ENCODE results near the gene LRP8. TPM values are rescaled to one million over a fixed set of nuclear protein-coding genes. Genes with fewer than 3 reads are reported as not detected.

Gene LRP8
- total and polyA plus RNA-seq, 2 of the 13 experiments (the other 11 are each of a cell fraction or from before 2014, with no cell fraction given) = 17.3 to 17.4 TPM

GRCh38 chr1:53238197-53239155 is 89.4 kb downstream of the LRP8 start, which contains the start of gene MAGOH (continued):
- peak; percentile 60; the same call in 1 of the 2 replicates for TF ChIP-seq ZNF609 (CRISPR knock-in tag; IDR thresholded peaks at IDR 0.05; ENCODE audit: borderline replicate concordance)
- TF ChIP-seq ZFP36L2 (CRISPR knock-in tag; IDR thresholded peaks at IDR 0.05) = no peak
- peak; percentile 64; the same call in 1 of the 2 replicates for TF ChIP-seq ZNF746 (CRISPR knock-in tag; IDR thresholded peaks at IDR 0.05)
- TF ChIP-seq, protein P1, sequence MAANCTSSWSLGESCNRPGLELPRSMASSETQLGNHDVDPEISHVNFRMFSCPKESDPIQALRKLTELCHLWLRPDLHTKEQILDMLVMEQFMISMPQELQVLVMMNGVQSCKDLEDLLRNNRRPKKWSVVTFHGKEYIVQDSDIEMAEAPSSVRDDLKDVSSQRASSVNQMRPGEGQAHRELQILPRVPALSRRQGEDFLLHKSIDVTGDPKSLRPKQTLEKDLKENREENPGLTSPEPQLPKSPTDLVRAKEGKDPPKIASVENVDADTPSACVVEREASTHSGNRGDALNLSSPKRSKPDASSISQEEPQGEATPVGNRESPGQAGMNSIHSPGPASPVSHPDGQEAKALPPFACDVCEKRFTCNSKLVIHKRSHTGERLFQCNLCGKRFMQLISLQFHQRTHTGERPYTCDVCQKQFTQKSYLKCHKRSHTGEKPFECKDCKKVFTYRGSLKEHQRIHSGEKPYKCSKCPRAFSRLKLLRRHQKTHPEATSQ (CRISPR knock-in tag; IDR thresholded peaks at IDR 0.05; ENCODE audit: borderline replicate concordance) = 0 out of 2 replicates have a peak, but pooled peaks have one; percentile 42
- TF ChIP-seq FOXP1 (IDR thresholded peaks at IDR 0.05) = no peak
- TF ChIP-seq FOXP1 (CRISPR knock-in tag; IDR thresholded peaks at IDR 0.05) = peak; percentile 66
- no peak for TF ChIP-seq EED (CRISPR knock-in tag; IDR thresholded peaks at IDR 0.05)
- peak; percentile 82; the same call in 1 of the 2 replicates for TF ChIP-seq ZNF788 (CRISPR knock-in tag; IDR thresholded peaks at IDR 0.05; ENCODE audit: borderline replicate concordance)
- no peak for TF ChIP-seq NFKBIZ (CRISPR knock-in tag; IDR thresholded peaks at IDR 0.05)
- no peak for TF ChIP-seq CHD2 (IDR thresholded peaks at IDR 0.05; ENCODE audit: low read depth, low read length)
- peak; percentile 90 for TF ChIP-seq CCDC6 (CRISPR knock-in tag; IDR thresholded peaks at IDR 0.05)
- TF ChIP-seq ZZZ3 (CRISPR knock-in tag; IDR thresholded peaks at IDR 0.05; ENCODE audit: borderline replicate concordance) = peak; percentile 93
- TF ChIP-seq ZNF777 (CRISPR knock-in tag; IDR thresholded peaks at IDR 0.05) = 0 out of 2 replicates have a peak, but pooled peaks have one; percentile 26
- TF ChIP-seq ZNF441 (CRISPR knock-in tag; IDR thresholded peaks at IDR 0.05; ENCODE audit: borderline replicate concordance) = peak; percentile 85
- no peak for TF ChIP-seq ZNF775 (CRISPR knock-in tag; IDR thresholded peaks at IDR 0.05; ENCODE audit: borderline replicate concordance)
- peak; percentile 94 for TF ChIP-seq KMT2A (CRISPR knock-in tag; IDR thresholded peaks at IDR 0.05)
- TF ChIP-seq TRIM24 (CRISPR knock-in tag; IDR thresholded peaks at IDR 0.05) = no peak
- TF ChIP-seq SIX4 (CRISPR knock-in tag; IDR thresholded peaks at IDR 0.05) = peak; percentile 53; the same call in 1 of the 2 replicates
- TF ChIP-seq SOX6 (IDR thresholded peaks at IDR 0.05) = no peak
- TF ChIP-seq SOX6 (CRISPR knock-in tag; IDR thresholded peaks at IDR 0.05) = peak; percentile 76
- no peak for TF ChIP-seq CENPT (CRISPR knock-in tag; IDR thresholded peaks at IDR 0.05; ENCODE audit: low read depth)
- no peak for TF ChIP-seq PRMT3 (CRISPR knock-in tag; IDR thresholded peaks at IDR 0.05; ENCODE audit: borderline replicate concordance, low read depth)
- TF ChIP-seq ZNF546 (CRISPR knock-in tag; conservative IDR thresholded peaks at IDR 0.05) = no peak
- no peak for TF ChIP-seq MAFK (conservative IDR thresholded peaks at IDR 0.05 in 1 of 2, IDR thresholded peaks at IDR 0.05 in 1 of 2; ENCODE audit: low read length in 2 of 2)
